Neutrophil (primary cell): ENCODE data around the gene DHRS4.

Experiments used
- H3K27ac ChIP-seq: fragments of 200-600 bp; sonication (generic); 2 replicates; pipeline ENCODE4 v1.5.1; 2016; ENCODE audit warnings: mild to moderate bottlenecking, moderate library complexity
- H3K27me3 ChIP-seq: fragments of 200-600 bp; sonication (generic); 2 replicates; pipeline ENCODE4 v1.6.0; 2016; ENCODE audit warnings: mild to moderate bottlenecking
- H3K36me3 ChIP-seq: fragments of 200-600 bp; sonication (generic); 2 replicates; pipeline ENCODE4 v1.5.1; 2017
- H3K4me1 ChIP-seq, 2 experiments: fragments of 200-600 bp in 1 of 2; sonication (generic) in 1 of 2; 1 replicate in 1 of 2; 2 replicates in 1 of 2; pipeline versions ENCODE4 v1.5.1 to v1.6.1; 2013 to 2016; ENCODE audit warnings: low read depth in 1 of 2, low read length in 1 of 2, mild to moderate bottlenecking in 1 of 2, moderate library complexity in 1 of 2; ENCODE audit not compliant: control insufficient read depth in 1 of 2, insufficient read depth in 1 of 2
- H3K4me3 ChIP-seq, 2 experiments: fragments of 200-600 bp in 1 of 2; sonication (generic) in 1 of 2; 1 replicate in 1 of 2; 2 replicates in 1 of 2; pipeline ENCODE4 v1.5.1; 2013 to 2016; ENCODE audit warnings: low read depth in 1 of 2, low read length in 1 of 2, mild to moderate bottlenecking in 1 of 2, moderate library complexity in 1 of 2
- H3K9me3 ChIP-seq: fragments of 200-600 bp; sonication (generic); 2 replicates; pipeline ENCODE4 v1.5.1; 2016
- CTCF ChIP-seq: fragments of 200-600 bp; sonication (generic); IDR thresholded peaks from 2 replicates; pipeline ENCODE4 v1.5.1; 2016; ENCODE audit warnings: antibody characterized with exemption

Gene DHRS4

GRCh38 chr14:23953464-23954278 is at the start of gene DHRS4:
Gene DHRS4 (plus strand): TSS chr14:23953770. CDS start chr14:23953789, 19 bp downstream.
- Histone ChIP-seq H3K27me3 (no peaks in the 10 kb centered on the region), H3K9me3 (no peaks in the 10 kb centered on the region), H3K4me1 (peaks cover 6 to 10% of the 10 kb centered on the region in 2 experiments), H3K27ac (peak within 1 kb of the TSS; percentile 71), H3K36me3 (no peaks in the 10 kb centered on the region), H3K4me3 (peak within 1 kb of the TSS; percentile 66)
- TF ChIP-seq CTCF = peak; percentile 65

- H3K27me3 ChIP-seq = no peaks in the 10 kb centered on the region
- H3K9me3 ChIP-seq = no peaks in the 10 kb centered on the region
- no peaks in the 10 kb centered on the region for H3K36me3 ChIP-seq
- H3K27ac ChIP-seq = no peak overlapping the region
- H3K4me1 ChIP-seq = no peaks in the 10 kb centered on the region
- H3K4me3 ChIP-seq = no peak overlapping the region
- TF ChIP-seq CTCF = no peak
These were observed 43.3 kb upstream of the DHRS4 start for GRCh38 chr14:23910101-23910875.

- Histone ChIP-seq H3K4me1 (no peaks in the 10 kb centered on the region), H3K36me3 (no peaks in the 10 kb centered on the region), H3K4me3 (no peak overlapping the region), H3K9me3 (no peaks in the 10 kb centered on the region), H3K27ac (no peak overlapping the region), H3K27me3 (no peaks in the 10 kb centered on the region)
- no peak for TF ChIP-seq CTCF
These were observed 42.7 kb upstream of the DHRS4 start for GRCh38 chr14:23910876-23911210.

- no peaks in the 10 kb centered on the region for H3K4me1 ChIP-seq
- no peaks in the 10 kb centered on the region for H3K36me3 ChIP-seq
- no peaks in the 10 kb centered on the region for H3K9me3 ChIP-seq
- H3K27me3 ChIP-seq = no peaks in the 10 kb centered on the region
- TF ChIP-seq CTCF = no peak
- no peak overlapping the region for H3K4me3 ChIP-seq
- no peak overlapping the region for H3K27ac ChIP-seq
These were observed 38.0 kb upstream of the DHRS4 start for GRCh38 chr14:23915559-23915958.

GRCh38 chr14:23916004-23916403 is 37.6 kb upstream of the DHRS4 start:
- no peak overlapping the region for H3K4me3 ChIP-seq
- H3K9me3 ChIP-seq = no peaks in the 10 kb centered on the region
- H3K36me3 ChIP-seq = no peaks in the 10 kb centered on the region
- TF ChIP-seq CTCF = no peak
- H3K27me3 ChIP-seq = no peaks in the 10 kb centered on the region
- H3K27ac ChIP-seq = no peak overlapping the region
- H3K4me1 ChIP-seq = no peaks in the 10 kb centered on the region
